ENCODE results near the gene HDAC4. TPM values are rescaled to one million over a fixed set of nuclear protein-coding genes. Genes with fewer than 3 reads are reported as not detected.

HDAC4 gene
- total and polyA plus RNA-seq, 2 of the 4 experiments (the other 2 are of a cell fraction), result 4.1 to 7.2 TPM

DNA sequence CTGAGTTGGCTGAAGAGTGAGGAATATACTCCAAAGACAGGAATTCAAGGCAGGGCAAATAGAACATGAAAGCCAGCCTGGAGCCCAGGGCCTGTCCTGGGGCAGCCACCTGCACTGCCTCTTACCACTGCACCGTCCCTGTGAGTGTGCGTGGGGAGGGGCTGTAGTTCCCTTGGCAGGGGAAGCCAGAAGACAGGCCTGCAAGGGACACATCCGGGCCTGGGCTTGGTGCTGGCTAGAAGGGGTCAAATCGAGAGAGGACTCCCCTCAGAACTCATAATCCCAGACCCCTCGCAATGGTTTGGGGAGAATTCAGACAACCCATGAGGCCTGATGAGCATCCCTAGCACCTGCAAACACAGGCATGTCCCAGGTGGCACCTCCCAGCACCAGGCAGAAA is 87.0 kb downstream of the HDAC4 start:
- Histone ChIP-seq H3K4me2 (ENCODE audit: low read depth, low read length) (no peak overlapping the region), H2BK15ac (ENCODE audit: low read depth, low read length) (no peak overlapping the region), H3K56ac (ENCODE audit: extremely low read depth, insufficient read depth, low read length) (no peak overlapping the region), H3K18ac (ENCODE audit: low read depth, low read length) (no peak overlapping the region), H2BK120ac (ENCODE audit: low read depth, low read length) (no peak overlapping the region), H3K9ac (ENCODE audit: low read depth, low read length) (no peak overlapping the region), H3K4me1 (ENCODE audit: control insufficient read depth, insufficient read depth, low read length) (peaks cover 22% of the 10 kb centered on the region), H3K4me3 (ENCODE audit: insufficient read depth, low read depth, low read length) (no peak overlapping the region), H4K20me1 (ENCODE audit: insufficient read depth, low read length) (peaks cover 10% of the 10 kb centered on the region; the same call in 1 of the 2 replicates), H3K9me3 (ENCODE audit: control insufficient read depth, insufficient read depth, low read length) (peaks cover 2% of the 10 kb centered on the region; the same call in 1 of the 2 replicates), H3K27ac (ENCODE audit: insufficient read depth, low read length) (no peak overlapping the region), H3K79me1 (ENCODE audit: low read depth in 1 of 2, low read length in 2 of 2) (peaks cover 25 to 77% of the 10 kb centered on the region in 2 experiments), H3K9me1 (ENCODE audit: insufficient read depth, low read length) (peaks cover 3% of the 10 kb centered on the region; the same call in 1 of the 2 replicates), H2BK20ac (ENCODE audit: low read depth, low read length) (no peak overlapping the region), H3K36me3 (ENCODE audit: control insufficient read depth, insufficient read depth, low read length) (peaks cover 10% of the 10 kb centered on the region), H3K27me3 (ENCODE audit: control insufficient read depth, insufficient read depth, low read length) (no peaks in the 10 kb centered on the region), H2BK5ac (ENCODE audit: low read depth, low read length, poor library complexity, severe bottlenecking) (no peak overlapping the region), H3K14ac (replicated peaks; ENCODE audit: low read depth, low read length) (no peak overlapping the region), H4K91ac (ENCODE audit: insufficient read depth, low read depth, low read length) (no peak overlapping the region), H4K8ac (ENCODE audit: low read depth in 2 of 2, low read length in 2 of 2) (no peak overlapping the region), H3K4ac (ENCODE audit: low read depth, low read length) (no peak overlapping the region), H3K23ac (ENCODE audit: low read depth, low read length) (no peak overlapping the region), H2AFZ (replicated peaks; ENCODE audit: low read length, poor library complexity) (no peak overlapping the region), H2AK5ac (ENCODE audit: low read depth, low read length) (no peak overlapping the region), H4K5ac (ENCODE audit: low read depth, low read length) (no peak overlapping the region), H2AK9ac (replicated peaks; ENCODE audit: low read depth, low read length, poor library complexity) (no peak overlapping the region)
- WGBS, 2 experiments (ENCODE audit: extremely low coverage in 2 of 2, insufficient read length in 1 of 2), result no CpG with 5 or more reads among the region's 5 CpGs
- intact Hi-C loops (cut with micrococcal nuclease) (no loop called here), in situ Hi-C loops (cut with MboI; ENCODE audit: low sequenced_read_pairs) (no loop called here), dilution Hi-C loops (cut with HindIII; ENCODE audit: low sequenced_read_pairs, unreplicated experiment) (no loop called here)
- POLR2A ChIA-PET (ENCODE audit: unreplicated experiment), result no interaction called here
- ATAC-seq (ENCODE audit: low read depth) (no peak), DNase-seq (no peak)
- CTCF ChIA-PET, result no interaction called here
- no TSS peak for BruUV-seq (replicated peaks)
- TF ChIP-seq POLR2A (IDR thresholded peaks at IDR 0.05; ENCODE audit: low read depth, low read length), result no peak
- TF ChIP-seq CEBPB (IDR thresholded peaks at IDR 0.05; ENCODE audit: low read depth, low read length), result no peak

Measured in IMR-90 (cell line).